ENCODE results near the gene FAM229B. TPM values are rescaled to one million over a fixed set of nuclear protein-coding genes. Genes with fewer than 3 reads are reported as not detected.
"Not testable (repeated sequence)": the region's sequence is repeated elsewhere in the genome, so short reads cannot be mapped to it uniquely, and the experiment has no call there.

FAM229B gene
- total and polyA plus RNA-seq, 2 experiments from 2014 or later: 12.0 to 57.3 TPM

DNA sequence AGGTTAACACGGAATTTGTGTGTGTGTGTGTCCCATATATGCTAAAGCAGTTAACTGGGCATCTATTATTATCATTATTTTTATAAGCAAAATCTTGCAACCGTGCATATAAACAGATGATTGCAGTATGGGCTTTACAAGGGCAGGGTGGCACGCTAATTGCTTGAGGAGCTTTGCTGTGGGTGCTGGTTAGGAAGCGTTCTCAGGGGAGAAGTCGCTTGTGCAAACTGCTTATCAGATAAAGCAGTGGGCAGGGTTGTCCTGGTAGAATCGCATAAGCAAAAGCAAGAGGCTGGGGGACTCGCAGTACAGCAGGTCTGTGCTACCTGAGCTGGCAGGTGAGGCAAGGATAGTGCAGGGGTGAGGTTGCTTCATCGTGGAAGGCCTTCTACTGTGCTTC is 43.2 kb upstream of the FAM229B start:
- no peak for TF ChIP-seq EZH2phosphoT487 (IDR thresholded peaks at IDR 0.05; ENCODE audit: insufficient read depth, low read depth)
- no peak for TF ChIP-seq EZH2 (IDR thresholded peaks at IDR 0.05; ENCODE audit: insufficient read depth, poor library complexity, severe bottlenecking)

DNA sequence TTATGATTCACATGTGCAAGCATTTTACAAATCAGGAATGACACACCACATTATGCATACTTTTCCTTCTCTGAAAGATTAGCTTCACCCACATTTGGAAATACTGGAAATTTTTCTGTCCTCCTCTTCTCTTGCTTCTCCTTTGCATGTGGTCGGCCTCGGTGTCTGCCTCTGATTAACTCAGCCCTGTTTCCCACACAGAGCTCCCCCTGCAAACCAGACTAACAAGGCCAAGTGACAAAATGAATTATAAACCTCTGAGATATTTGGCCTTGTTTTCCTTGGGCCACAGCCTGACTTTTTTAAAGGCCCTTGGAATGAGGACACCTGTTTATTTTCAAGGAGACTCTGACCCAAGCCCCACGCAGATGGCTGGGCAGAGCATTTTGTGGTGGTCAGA is 42.5 kb upstream of the FAM229B start:
- no peaks in the 10 kb centered on the region for H3K79me2 ChIP-seq (ENCODE audit: insufficient read depth)
- TF ChIP-seq EZH2 (IDR thresholded peaks at IDR 0.05; ENCODE audit: insufficient read depth, poor library complexity, severe bottlenecking) (no peak), EZH2phosphoT487 (IDR thresholded peaks at IDR 0.05; ENCODE audit: insufficient read depth, low read depth) (peak; percentile 68; the same call in 1 of the 2 replicates)
- H4K20me1 ChIP-seq (ENCODE audit: insufficient read depth): no peaks in the 10 kb centered on the region
- no peaks in the 10 kb centered on the region for H3K9me3 ChIP-seq (ENCODE audit: low read depth)
- in situ Hi-C loops (cut with MboI): loop anchor here (10.0 kb wide), 1 partner anchor 330 kb away; no protein-coding TSS in a partner anchor
- DNase-seq: peak; percentile 95
- no peaks in the 10 kb centered on the region for H3K9me2 ChIP-seq (ENCODE audit: insufficient read depth)
- peak overlapping the region; percentile 98 for H3K9ac ChIP-seq
- H3K4me2 ChIP-seq (ENCODE audit: unreplicated experiment): peak overlapping the region; percentile 93
- H3K4me3 ChIP-seq: peak overlapping the region; percentile 16; the same call in 1 of the 2 replicates
- H2AFZ ChIP-seq: no peak overlapping the region
- peaks cover 51% of the 10 kb centered on the region for H3F3A ChIP-seq (ENCODE audit: insufficient read depth)
- H3K27me3 ChIP-seq (replicated peaks; ENCODE audit: insufficient read depth): no peaks in the 10 kb centered on the region
- peaks cover 57% of the 10 kb centered on the region for H3K4me1 ChIP-seq (ENCODE audit: insufficient read depth)
- no peaks in the 10 kb centered on the region for H3K36me3 ChIP-seq (ENCODE audit: low read depth)
- 0% methylated on average over 3 of the region's 3 CpGs for WGBS, 2 experiments (ENCODE audit: low coverage in 1 of 2, low lambda C conversion rate in 2 of 2, missing lambda C conversion rate in 2 of 2)
- peak overlapping the region; percentile 99 for H3K27ac ChIP-seq

More for the DNA sequence above, 43.2 kb upstream of the FAM229B start:
- in situ Hi-C loops (cut with MboI): loop anchor here (10.0 kb wide), 1 partner anchor 329 kb away; no protein-coding TSS in a partner anchor
- Histone ChIP-seq H3F3A (ENCODE audit: insufficient read depth) (peaks cover 58% of the 10 kb centered on the region), H2AFZ (no peak overlapping the region), H3K4me2 (ENCODE audit: unreplicated experiment) (peak overlapping the region; percentile 93), H3K79me2 (ENCODE audit: insufficient read depth) (no peaks in the 10 kb centered on the region), H3K27me3 (replicated peaks; ENCODE audit: insufficient read depth) (no peaks in the 10 kb centered on the region), H3K9me2 (ENCODE audit: insufficient read depth) (no peaks in the 10 kb centered on the region), H4K20me1 (ENCODE audit: insufficient read depth) (no peaks in the 10 kb centered on the region), H3K4me1 (ENCODE audit: insufficient read depth) (peaks cover 63% of the 10 kb centered on the region), H3K27ac (peak overlapping the region; percentile 99), H3K4me3 (no peak overlapping the region), H3K36me3 (ENCODE audit: low read depth) (no peaks in the 10 kb centered on the region), H3K9me3 (ENCODE audit: low read depth) (no peaks in the 10 kb centered on the region), H3K9ac (peak overlapping the region; percentile 98)
- peak; percentile 20 for DNase-seq
- 66% methylated on average over 8 of the region's 8 CpGs for WGBS, 2 experiments (ENCODE audit: low coverage in 1 of 2, low lambda C conversion rate in 2 of 2, missing lambda C conversion rate in 2 of 2)

DNA sequence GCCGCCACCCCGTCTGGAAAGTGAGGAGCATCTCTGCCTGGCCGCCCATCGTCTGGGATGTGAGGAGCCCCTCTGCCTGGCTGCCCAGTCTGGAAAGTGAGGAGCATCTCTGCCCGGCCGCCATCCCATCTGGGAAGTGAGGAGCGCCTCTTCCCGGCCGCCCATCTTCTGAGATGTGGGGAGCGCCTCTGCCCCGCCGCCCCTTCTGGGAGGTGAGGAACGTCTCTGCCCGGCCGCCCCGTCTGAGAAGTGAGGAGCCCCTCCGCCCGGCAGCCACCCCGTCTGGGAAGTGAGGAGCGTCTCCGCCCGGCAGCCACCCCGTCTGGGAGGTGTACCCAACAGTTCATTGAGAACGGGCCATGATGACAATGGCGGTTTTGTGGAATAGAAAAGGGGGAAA is 39.9 kb upstream of the FAM229B start:
- not testable (repeated sequence) for H3K9me2 ChIP-seq (ENCODE audit: insufficient read depth); H3K9me3 ChIP-seq (ENCODE audit: low read depth); H3K27me3 ChIP-seq (replicated peaks; ENCODE audit: insufficient read depth); H2AFZ ChIP-seq; H3K4me3 ChIP-seq; DNase-seq; H3K27ac ChIP-seq; H3K9ac ChIP-seq; H3K36me3 ChIP-seq (ENCODE audit: low read depth); H3K4me2 ChIP-seq (ENCODE audit: unreplicated experiment); H3K79me2 ChIP-seq (ENCODE audit: insufficient read depth); H4K20me1 ChIP-seq (ENCODE audit: insufficient read depth)
- in situ Hi-C loops (cut with MboI): loop anchor here (10.0 kb wide), 1 partner anchor 333 kb away; no protein-coding TSS in a partner anchor
- peaks cover 27% of the 10 kb centered on the region for H3F3A ChIP-seq (ENCODE audit: insufficient read depth)
- H3K4me1 ChIP-seq (ENCODE audit: insufficient read depth): peaks cover 33% of the 10 kb centered on the region
- 94 to 98% methylated on average over 8 to 24 of the region's 25 CpGs for WGBS, 2 experiments (ENCODE audit: low coverage in 1 of 2, low lambda C conversion rate in 2 of 2, missing lambda C conversion rate in 2 of 2)

DNA sequence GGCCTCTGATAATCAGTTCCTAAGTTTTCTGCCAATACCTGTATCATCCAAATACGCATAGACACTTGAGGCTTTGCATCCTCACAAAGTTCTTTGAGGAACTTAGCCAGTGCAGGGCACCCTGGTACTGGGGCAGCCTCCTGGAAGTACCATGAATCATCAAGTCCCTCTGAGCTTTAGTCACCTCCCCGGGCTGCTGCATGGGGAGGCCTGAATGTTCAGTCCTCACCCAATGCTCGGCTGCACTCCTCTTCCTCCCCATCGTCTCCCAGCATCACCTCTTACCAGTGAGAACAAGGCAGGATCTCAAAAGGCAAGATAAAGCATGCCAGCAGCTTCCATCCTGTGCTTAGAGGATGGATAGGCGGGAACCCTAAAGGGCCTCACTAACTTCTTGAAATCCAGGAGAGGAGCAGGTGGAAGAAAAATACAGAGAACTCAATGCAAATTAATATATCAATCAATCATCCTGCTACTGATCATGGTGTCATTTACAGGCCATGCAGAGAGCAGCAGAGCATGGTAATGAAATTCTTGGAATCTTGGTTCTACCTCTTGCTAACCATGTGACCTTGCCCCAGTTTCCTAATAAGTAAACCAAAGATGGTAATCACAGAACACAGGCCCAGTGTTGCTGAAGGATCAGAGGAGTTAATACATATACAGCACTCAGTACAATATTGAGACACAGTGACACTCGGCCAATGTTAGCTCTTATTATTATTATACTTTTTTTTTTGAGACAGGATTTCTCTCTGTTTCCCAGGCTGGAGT is 38.2 kb upstream of the FAM229B start:
- peak; percentile 71 for DNase-seq

More for the DNA sequence above, 38.2 kb upstream of the FAM229B start:
- peaks cover 24% of the 10 kb centered on the region for H3K4me1 ChIP-seq (ENCODE audit: insufficient read depth)
- in situ Hi-C loops (cut with MboI): loop anchor here (10.0 kb wide), 1 partner anchor 334 kb away; no protein-coding TSS in a partner anchor
- H3F3A ChIP-seq (ENCODE audit: insufficient read depth): peaks cover 14% of the 10 kb centered on the region
- no peak overlapping the region for H2AFZ ChIP-seq
- H3K27me3 ChIP-seq (replicated peaks; ENCODE audit: insufficient read depth): no peaks in the 10 kb centered on the region
- no peaks in the 10 kb centered on the region for H3K79me2 ChIP-seq (ENCODE audit: insufficient read depth)
- no peaks in the 10 kb centered on the region for H4K20me1 ChIP-seq (ENCODE audit: insufficient read depth)
- 72 to 75% methylated on average over 6 of the region's 6 CpGs for WGBS, 2 experiments (ENCODE audit: low coverage in 1 of 2, low lambda C conversion rate in 2 of 2, missing lambda C conversion rate in 2 of 2)
- no peaks in the 10 kb centered on the region for H3K36me3 ChIP-seq (ENCODE audit: low read depth)
- no peak overlapping the region for H3K9ac ChIP-seq
- no peaks in the 10 kb centered on the region for H3K9me3 ChIP-seq (ENCODE audit: low read depth)
- no peak for TF ChIP-seq EZH2phosphoT487 (IDR thresholded peaks at IDR 0.05; ENCODE audit: insufficient read depth, low read depth)
- TF ChIP-seq EZH2 (IDR thresholded peaks at IDR 0.05; ENCODE audit: insufficient read depth, poor library complexity, severe bottlenecking): no peak
- no peak overlapping the region for H3K27ac ChIP-seq
- H3K4me2 ChIP-seq (ENCODE audit: unreplicated experiment): no peak overlapping the region
- H3K4me3 ChIP-seq: no peak overlapping the region
- H3K9me2 ChIP-seq (ENCODE audit: insufficient read depth): no peaks in the 10 kb centered on the region
